ENCODE measurements around the gene VAMP2. TPM values are rescaled to one million over a fixed set of nuclear protein-coding genes. Genes with fewer than 3 reads are reported as not detected.

Gene VAMP2
- total and polyA plus RNA-seq, 9 of the 15 experiments (the other 6 are each of a cell fraction or from before 2014, with no cell fraction given): 2.3 to 31.8 (median 6.0) TPM

DNA sequence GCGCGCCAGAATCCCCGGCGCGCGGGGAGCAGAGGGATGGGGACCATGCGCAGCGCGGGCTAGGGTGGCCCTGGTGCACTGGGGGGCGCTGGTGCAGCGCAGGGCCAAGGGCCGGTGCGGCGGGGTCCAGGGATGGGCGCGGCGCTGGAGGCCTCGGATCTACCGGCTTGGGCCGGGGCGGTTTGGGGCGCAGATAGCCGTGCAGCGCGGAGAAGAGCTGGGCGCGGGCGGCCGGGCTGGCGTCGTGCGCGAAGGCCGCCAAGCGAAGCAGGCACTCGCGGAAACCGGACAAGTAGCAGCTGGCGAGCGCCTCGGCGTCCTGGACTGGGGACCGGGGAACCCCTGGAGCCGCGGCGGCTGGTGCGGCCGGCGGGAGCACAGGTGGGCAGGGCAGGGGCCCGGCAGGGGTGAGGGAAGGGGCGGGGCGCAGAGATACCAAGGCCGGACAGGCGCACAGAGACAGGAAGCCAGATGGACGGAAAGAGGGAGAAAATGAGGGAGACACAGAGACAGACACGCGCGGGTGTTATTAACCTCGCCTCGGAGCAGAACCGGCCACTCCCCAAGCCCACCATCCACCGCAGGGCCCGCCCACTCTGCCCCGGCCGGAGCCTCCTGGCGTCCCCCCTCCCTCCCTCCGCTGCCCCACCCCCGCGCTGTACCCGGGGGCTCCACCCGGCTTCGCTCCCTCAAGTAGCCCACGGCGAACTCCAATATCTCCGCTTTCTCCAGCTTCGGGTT, 40.9 kb downstream of the VAMP2 start (continued):
- TF ChIP-seq ZNF143 (CRISPR knock-in tag; IDR thresholded peaks at IDR 0.05) (no peak), HNRNPL (IDR thresholded peaks at IDR 0.05; ENCODE audit: low read depth, low read length) (peak; percentile 74; the same call in 1 of the 2 replicates), GATAD2B (IDR thresholded peaks at IDR 0.05; ENCODE audit: borderline replicate concordance) (peak; percentile 32; the same call in 1 of the 2 replicates), HEY1 (CRISPR knock-in tag; IDR thresholded peaks at IDR 0.05; ENCODE audit: borderline replicate concordance) (no peak), ZBTB11 (CRISPR knock-in tag; IDR thresholded peaks at IDR 0.05) (0 out of 6 replicates have a peak, but pooled peaks of 1 of the 3 experiments have one; percentile 47), SRSF7 (optimal IDR thresholded peaks at IDR 0.05; ENCODE audit: low read depth, low read length) (no peak), YBX1 (IDR thresholded peaks at IDR 0.05) (no peak), THRAP3 (IDR thresholded peaks at IDR 0.05; ENCODE audit: borderline replicate concordance) (no peak), MAFK (IDR thresholded peaks at IDR 0.05; ENCODE audit: low read length) (no peak), RCOR1 (IDR thresholded peaks at IDR 0.05; ENCODE audit: borderline replicate concordance in 1 of 2, low read depth in 2 of 2, low read length in 2 of 2) (peak in 1 of 2 experiments; percentile 69; a peak in 2 of 4 replicates), SMARCE1 (IDR thresholded peaks at IDR 0.05) (no peak), EGR1 (conservative IDR thresholded peaks at IDR 0.05) (peak; percentile 7; the same call in 1 of the 2 replicates)
- TF ChIP-seq, protein P1, sequence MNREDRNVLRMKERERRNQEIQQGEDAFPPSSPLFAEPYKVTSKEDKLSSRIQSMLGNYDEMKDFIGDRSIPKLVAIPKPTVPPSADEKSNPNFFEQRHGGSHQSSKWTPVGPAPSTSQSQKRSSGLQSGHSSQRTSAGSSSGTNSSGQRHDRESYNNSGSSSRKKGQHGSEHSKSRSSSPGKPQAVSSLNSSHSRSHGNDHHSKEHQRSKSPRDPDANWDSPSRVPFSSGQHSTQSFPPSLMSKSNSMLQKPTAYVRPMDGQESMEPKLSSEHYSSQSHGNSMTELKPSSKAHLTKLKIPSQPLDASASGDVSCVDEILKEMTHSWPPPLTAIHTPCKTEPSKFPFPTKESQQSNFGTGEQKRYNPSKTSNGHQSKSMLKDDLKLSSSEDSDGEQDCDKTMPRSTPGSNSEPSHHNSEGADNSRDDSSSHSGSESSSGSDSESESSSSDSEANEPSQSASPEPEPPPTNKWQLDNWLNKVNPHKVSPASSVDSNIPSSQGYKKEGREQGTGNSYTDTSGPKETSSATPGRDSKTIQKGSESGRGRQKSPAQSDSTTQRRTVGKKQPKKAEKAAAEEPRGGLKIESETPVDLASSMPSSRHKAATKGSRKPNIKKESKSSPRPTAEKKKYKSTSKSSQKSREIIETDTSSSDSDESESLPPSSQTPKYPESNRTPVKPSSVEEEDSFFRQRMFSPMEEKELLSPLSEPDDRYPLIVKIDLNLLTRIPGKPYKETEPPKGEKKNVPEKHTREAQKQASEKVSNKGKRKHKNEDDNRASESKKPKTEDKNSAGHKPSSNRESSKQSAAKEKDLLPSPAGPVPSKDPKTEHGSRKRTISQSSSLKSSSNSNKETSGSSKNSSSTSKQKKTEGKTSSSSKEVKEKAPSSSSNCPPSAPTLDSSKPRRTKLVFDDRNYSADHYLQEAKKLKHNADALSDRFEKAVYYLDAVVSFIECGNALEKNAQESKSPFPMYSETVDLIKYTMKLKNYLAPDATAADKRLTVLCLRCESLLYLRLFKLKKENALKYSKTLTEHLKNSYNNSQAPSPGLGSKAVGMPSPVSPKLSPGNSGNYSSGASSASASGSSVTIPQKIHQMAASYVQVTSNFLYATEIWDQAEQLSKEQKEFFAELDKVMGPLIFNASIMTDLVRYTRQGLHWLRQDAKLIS (CRISPR knock-in tag; IDR thresholded peaks at IDR 0.05): no peak
